SK-N-SH (cell line): ENCODE results near the gene SERPINB2. TPM values are rescaled to one million over a fixed set of nuclear protein-coding genes. Genes with fewer than 3 reads are reported as not detected.
A peak's percentile ranks its signal among the peaks of the same experiment; 100 is the strongest.

Experiments used
- CTCF ChIA-PET: fragments of 300-600, 350-600 bp; formaldehyde crosslinking; extraction: SDS; loops from one replicate; lab custom pipeline; 2021; lab: Yijun Ruan, JAX
- POLR2A ChIA-PET: fragments of 350-600 bp; sonication (Branson Sonifier 250); formaldehyde crosslinking; extraction: SDS; loops from one replicate; lab custom pipeline; 2020; ENCODE audit warnings: antibody characterized with exemption, inconsistent platforms; lab: Yijun Ruan, JAX
- DNase-seq: peaks from one replicate; pipeline ENCODE4 v3.0.0; 2012
- H2AFZ ChIP-seq: fragments of 200-600 bp; sonication (generic); 2 replicates; pipeline ENCODE4 v1.8.1; 2016; ENCODE audit warnings: antibody characterized with exemption, mild to moderate bottlenecking, low read depth
- H3F3A ChIP-seq: fragments of 200-600 bp; sonication (generic); replicated peaks from 2 replicates; pipeline ENCODE3; 2016; ENCODE audit warnings: antibody characterized with exemption, mild to moderate bottlenecking; ENCODE audit not compliant: insufficient read depth
- H3K27ac ChIP-seq, 2 experiments: fragments of 200-500 bp in 1 of 2; fragments of 200-600 bp in 1 of 2; sonication (Bioruptor generic) in 1 of 2; sonication (generic), shearing (Covaris generic) in 1 of 2; 2 replicates each; pipeline versions ENCODE4 v1.5.1 to v1.6.1; 2014 to 2016; ENCODE audit warnings: low read depth in 2 of 2, inconsistent platforms in 1 of 2, low read length in 1 of 2, mild to moderate bottlenecking in 1 of 2, mixed read lengths in 1 of 2
- H3K27me3 ChIP-seq: fragments of 200-600 bp; sonication (generic), shearing (Covaris generic); 2 replicates; pipeline ENCODE4 v1.6.1; 2016; ENCODE audit warnings: mixed run types; ENCODE audit not compliant: insufficient read depth
- H3K36me3 ChIP-seq, 2 experiments: fragments of 200-500 bp in 1 of 2; fragments of 200-600 bp in 1 of 2; sonication (Bioruptor generic) in 1 of 2; sonication (generic) in 1 of 2; replicated peaks in 1 of 2; 2 replicates each; pipeline versions ENCODE3 to v1.5.1; 2014 to 2016; ENCODE audit warnings: low read length in 1 of 2, mild to moderate bottlenecking in 1 of 2; ENCODE audit not compliant: insufficient read depth in 2 of 2, control insufficient read depth in 1 of 2
- H3K4me1 ChIP-seq, 2 experiments: fragments of 200-500 bp in 1 of 2; fragments of 200-600 bp in 1 of 2; sonication (Bioruptor generic) in 1 of 2; sonication (generic), shearing (Covaris generic) in 1 of 2; 2 replicates each; pipeline versions ENCODE4 v1.5.1 to v1.6.1; 2014 to 2016; ENCODE audit warnings: low read depth in 1 of 2, low read length in 1 of 2, mixed run types in 1 of 2; ENCODE audit not compliant: insufficient read depth in 2 of 2, control insufficient read depth in 1 of 2
- H3K4me2 ChIP-seq: fragments of 200-600 bp; sonication (generic), shearing (Covaris generic); 2 replicates; pipeline ENCODE4 v1.6.1; 2017; ENCODE audit warnings: mixed run types
- H3K4me3 ChIP-seq, 2 experiments: fragments of 200-500 bp in 1 of 2; fragments of 200-600 bp in 1 of 2; sonication (Bioruptor generic) in 1 of 2; sonication (generic), shearing (Covaris generic) in 1 of 2; 2 replicates each; pipeline versions ENCODE4 v1.5.1 to v1.8.1; 2014 to 2016; ENCODE audit warnings: low read depth in 2 of 2, inconsistent platforms in 1 of 2, low read length in 1 of 2, mild to moderate bottlenecking in 1 of 2, mixed read lengths in 1 of 2, moderate library complexity in 1 of 2
- H3K79me2 ChIP-seq: fragments of 200-600 bp; sonication (generic); 2 replicates; pipeline ENCODE4 v1.8.1; 2017; ENCODE audit warnings: mild to moderate bottlenecking; ENCODE audit not compliant: insufficient read depth
- H3K9ac ChIP-seq: fragments of 200-600 bp; sonication (generic); 2 replicates; pipeline ENCODE4 v1.6.1; 2017; ENCODE audit warnings: mixed run types
- H3K9me2 ChIP-seq: fragments of 200-600 bp; sonication (generic); 2 replicates; pipeline ENCODE4 v1.6.1; 2017; ENCODE audit warnings: mixed run types
- H3K9me3 ChIP-seq: fragments of 200-600 bp; sonication (generic); 2 replicates; pipeline ENCODE4 v1.6.1; 2017; ENCODE audit warnings: mixed run types, mild to moderate bottlenecking, moderate library complexity
- H4K20me1 ChIP-seq: fragments of 200-600 bp; sonication (generic); 2 replicates; pipeline ENCODE4 v1.6.1; 2017; ENCODE audit warnings: mild to moderate bottlenecking, mixed run types; ENCODE audit not compliant: insufficient read depth
- CTCF ChIP-seq: fragments of 200-600 bp; sonication (generic); IDR thresholded peaks from 2 replicates; pipeline ENCODE4 v1.6.1; 2017; ENCODE audit warnings: antibody characterized with exemption, mild to moderate bottlenecking, moderate library complexity
- ELF1 ChIP-seq: IDR thresholded peaks from 2 replicates; pipeline ENCODE4 v1.4.0; 2012
- EP300 ChIP-seq, 2 experiments: IDR thresholded peaks; 2 replicates each; pipeline versions ENCODE4 v1.4.0 to v1.6.1; 2012; ENCODE audit warnings: borderline replicate concordance in 1 of 2, low read depth in 1 of 2, low read length in 1 of 2
- EZH2phosphoT487 ChIP-seq: fragments of 200-600 bp; sonication (generic); IDR thresholded peaks from 2 replicates; pipeline ENCODE4 v1.6.1; 2017; ENCODE audit warnings: low read depth, mixed run types, mild to moderate bottlenecking, antibody characterized with exemption, moderate library complexity, borderline replicate concordance
- FOSL2 ChIP-seq: IDR thresholded peaks from 2 replicates; pipeline ENCODE4 v1.4.0; 2012; ENCODE audit warnings: low read depth, mild to moderate bottlenecking, moderate library complexity, borderline replicate concordance
- NFIC ChIP-seq: IDR thresholded peaks from 2 replicates; pipeline ENCODE4 v1.4.0; 2012; ENCODE audit warnings: borderline replicate concordance
- NRF1 ChIP-seq: IDR thresholded peaks from 2 replicates; pipeline ENCODE4 v1.6.1; 2012; ENCODE audit warnings: low read depth, mild to moderate bottlenecking, low read length
- PBX3 ChIP-seq: IDR thresholded peaks from 2 replicates; pipeline ENCODE4; 2012
- RAD21 ChIP-seq: IDR thresholded peaks from 2 replicates; pipeline ENCODE4 v1.6.1; 2012; ENCODE audit warnings: mild to moderate bottlenecking, low read length
- RCOR1 ChIP-seq: fragments of 150-350 bp; IDR thresholded peaks from 2 replicates; pipeline ENCODE4 v1.6.1; 2017; ENCODE audit warnings: antibody characterized with exemption, low read length
- RFX5 ChIP-seq: IDR thresholded peaks from 2 replicates; pipeline ENCODE4 v1.6.1; 2012; ENCODE audit warnings: mild to moderate bottlenecking, improper control_type of control experiment, low read length
- SIN3A ChIP-seq: IDR thresholded peaks from 2 replicates; pipeline ENCODE4 v1.6.1; 2012; ENCODE audit warnings: low read depth, mild to moderate bottlenecking, low read length, moderate library complexity, borderline replicate concordance
- SMC3 ChIP-seq: IDR thresholded peaks from 2 replicates; pipeline ENCODE4 v1.6.1; 2012; ENCODE audit warnings: low read depth, low read length, improper control_type of control experiment
- TAF1 ChIP-seq: IDR thresholded peaks from 2 replicates; pipeline ENCODE4 v1.6.1; 2012; ENCODE audit warnings: low read depth, mild to moderate bottlenecking, low read length, moderate library complexity, borderline replicate concordance
- USF1 ChIP-seq: IDR thresholded peaks from 2 replicates; pipeline ENCODE4 v1.4.0; 2012; ENCODE audit warnings: low read depth, borderline replicate concordance
- YY1 ChIP-seq: IDR thresholded peaks from 2 replicates; pipeline ENCODE4 v1.4.0; 2012; ENCODE audit warnings: low read depth, mild to moderate bottlenecking
- WGBS: methylation state at CpG from one replicate; pipeline ENCODE4 v1.1.6; 2017; ENCODE audit warnings: low lambda C conversion rate; 5-methylcytosine and 5-hydroxymethylcytosine counted together
- polyA plus RNA-seq, 3 experiments: library from polyadenylated mRNA; depleted of rRNA; stranded (reverse); fragments of >200 nt; gene quantifications; 2 replicates each; pipeline ENCODE4 v1.2.3, GENCODE V29; 2012

SERPINB2 gene
- polyA plus RNA-seq, 1 of the 3 experiments (the other 2 are of a cell fraction) = 5.9 TPM

- POLR2A ChIA-PET = no interaction called here
- Histone ChIP-seq H3K36me3 (no peaks in the 10 kb centered on the region), H3K9ac (no peak overlapping the region), H3K9me3 (no peaks in the 10 kb centered on the region), H3K4me2 (no peak overlapping the region), H3K79me2 (no peaks in the 10 kb centered on the region), H3K4me1 (no peaks in the 10 kb centered on the region; a peak in 1 of 4 replicates), H3K27me3 (peaks cover 4% of the 10 kb centered on the region; the same call in 1 of the 2 replicates), H2AFZ (no peak overlapping the region), H3F3A (no peaks in the 10 kb centered on the region), H3K9me2 (no peaks in the 10 kb centered on the region), H3K4me3 (no peak overlapping the region), H4K20me1 (no peaks in the 10 kb centered on the region), H3K27ac (no peak overlapping the region)
- CTCF ChIA-PET = no interaction called here
- DNase-seq = no peak
- TF ChIP-seq YY1 (no peak), CTCF (no peak), EZH2phosphoT487 (no peak), NRF1 (no peak), USF1 (no peak), NFIC (no peak), RFX5 (no peak)
- WGBS = 9% methylated on average over 3 of the region's 3 CpGs
Measured at GRCh38 chr18:63930773-63931354, 43.4 kb downstream of the SERPINB2 start.

- ChIA-PET CTCF (interaction anchor here (0.5 to 3.9 kb wide), 34 partner anchors 9 to 514 kb away, joined by 3 to 19 read pairs (median 5); partner anchors contain the start of genes HMSD, SERPINB2 and VPS4B), POLR2A (no interaction called here)
- no peak overlapping the region for H3K9ac ChIP-seq
- peaks cover 0 to 9% of the 10 kb centered on the region in 2 experiments; a peak in 2 of 4 replicates for H3K4me1 ChIP-seq
- H2AFZ ChIP-seq = peak overlapping the region; percentile 93
- H3K4me2 ChIP-seq = peak overlapping the region; percentile 82
- no peaks in the 10 kb centered on the region for H3K9me2 ChIP-seq
- H3K36me3 ChIP-seq = no peaks in the 10 kb centered on the region
- no peaks in the 10 kb centered on the region for H3K9me3 ChIP-seq
- no peaks in the 10 kb centered on the region for H3K79me2 ChIP-seq
- H3K27ac ChIP-seq = no peak overlapping the region
- H3K4me3 ChIP-seq = peak overlapping the region; percentile 53 to 62
- no peaks in the 10 kb centered on the region for H4K20me1 ChIP-seq
- peak; percentile 85 for DNase-seq
- H3F3A ChIP-seq = no peaks in the 10 kb centered on the region
- WGBS = 10% methylated on average over 29 of the region's 54 CpGs
- peaks cover 19% of the 10 kb centered on the region; the same call in 1 of the 2 replicates for H3K27me3 ChIP-seq
- TF ChIP-seq RCOR1 (no peak), TAF1 (no peak), SIN3A (no peak), PBX3 (no peak), CTCF (peak; percentile 63), EZH2phosphoT487 (no peak), EP300 (IDR thresholded peaks at IDR 0.05; ENCODE audit: borderline replicate concordance in 1 of 2, low read depth in 1 of 2, low read length in 1 of 2) (no peak), ELF1 (peak; percentile 58), RAD21 (peak; percentile 67), FOSL2 (no peak), NFIC (no peak), SMC3 (peak; percentile 59)
Measured at GRCh38 chr18:63936156-63936931, 48.8 kb downstream of the SERPINB2 start.
